KOPT-K1 (cell line): ENCODE results near the gene FKBP1A.

Experiments
- H3K27ac ChIP-seq: fragments of 200-600 bp; sonication (generic); 2 replicates; pipeline ENCODE4 v1.5.1; 2016; ENCODE audit warnings: antibody characterized with exemption, mild to moderate bottlenecking, low read depth, low read length; ENCODE audit not compliant: poor library complexity, severe bottlenecking
- H3K36me3 ChIP-seq: fragments of 200-600 bp; sonication (generic); 2 replicates; pipeline ENCODE4 v1.5.1; 2017; ENCODE audit warnings: antibody characterized with exemption, mild to moderate bottlenecking, low read length, moderate library complexity; ENCODE audit not compliant: insufficient read depth
- H3K9me3 ChIP-seq: fragments of 200-600 bp; sonication (generic); 2 replicates; pipeline ENCODE4 v1.5.1; 2017; ENCODE audit warnings: antibody characterized with exemption, low read length, mild to moderate bottlenecking; ENCODE audit not compliant: insufficient read depth, poor library complexity, severe bottlenecking

FKBP1A gene

GRCh38 chr20:1327827-1328679 lies 64.8 kb downstream of the FKBP1A start:
- no peaks in the 10 kb centered on the region for H3K9me3 ChIP-seq
- no peak overlapping the region for H3K27ac ChIP-seq

GRCh38 chr20:1327241-1327653 lies 65.6 kb downstream of the FKBP1A start:
- Histone ChIP-seq H3K27ac (no peak overlapping the region), H3K36me3 (peaks cover 17% of the 10 kb centered on the region), H3K9me3 (no peaks in the 10 kb centered on the region)

More at GRCh38 chr20:1327827-1328679, 64.8 kb downstream of the FKBP1A start:
- peaks cover 25% of the 10 kb centered on the region for H3K36me3 ChIP-seq

GRCh38 chr20:1326031-1326930 lies 66.6 kb downstream of the FKBP1A start:
- Histone ChIP-seq H3K27ac (peak overlapping the region; percentile 92), H3K36me3 (peaks cover 8% of the 10 kb centered on the region; the same call in 1 of the 2 replicates), H3K9me3 (no peaks in the 10 kb centered on the region)

- Histone ChIP-seq H3K27ac (peak overlapping the region; percentile 92), H3K36me3 (no peaks in the 10 kb centered on the region), H3K9me3 (no peaks in the 10 kb centered on the region)
These were observed 67.5 kb downstream of the FKBP1A start for GRCh38 chr20:1325173-1326030.

GRCh38 chr20:1324598-1325172 lies 68.2 kb downstream of the FKBP1A start:
- H3K27ac ChIP-seq, result peak overlapping the region; percentile 92
- no peaks in the 10 kb centered on the region for H3K36me3 ChIP-seq
- no peaks in the 10 kb centered on the region for H3K9me3 ChIP-seq

- Histone ChIP-seq H3K36me3 (no peaks in the 10 kb centered on the region), H3K9me3 (no peaks in the 10 kb centered on the region), H3K27ac (peak overlapping the region; percentile 92)
These were observed 68.8 kb downstream of the FKBP1A start for GRCh38 chr20:1323830-1324597.

GRCh38 chr20:1323256-1323655 lies 69.6 kb downstream of the FKBP1A start:
- H3K36me3 ChIP-seq, result no peaks in the 10 kb centered on the region
- no peaks in the 10 kb centered on the region for H3K9me3 ChIP-seq
- H3K27ac ChIP-seq, result no peak overlapping the region

- Histone ChIP-seq H3K9me3 (no peaks in the 10 kb centered on the region), H3K27ac (no peak overlapping the region), H3K36me3 (no peaks in the 10 kb centered on the region)
These were observed 70.2 kb downstream of the FKBP1A start for GRCh38 chr20:1322511-1323245.

GRCh38 chr20:1321654-1321939 lies 71.3 kb downstream of the FKBP1A start:
- no peaks in the 10 kb centered on the region for H3K9me3 ChIP-seq
- no peaks in the 10 kb centered on the region for H3K36me3 ChIP-seq
- H3K27ac ChIP-seq, result no peak overlapping the region

- no peaks in the 10 kb centered on the region for H3K9me3 ChIP-seq
- H3K36me3 ChIP-seq, result no peaks in the 10 kb centered on the region
- H3K27ac ChIP-seq, result no peak overlapping the region
These were observed 71.8 kb downstream of the FKBP1A start for GRCh38 chr20:1320902-1321653.

- Histone ChIP-seq H3K9me3 (no peaks in the 10 kb centered on the region), H3K27ac (no peak overlapping the region), H3K36me3 (no peaks in the 10 kb centered on the region)
These were observed 72.8 kb downstream of the FKBP1A start for GRCh38 chr20:1320016-1320415.

GRCh38 chr20:1319462-1319861 lies 73.4 kb downstream of the FKBP1A start:
- H3K27ac ChIP-seq, result no peak overlapping the region
- H3K9me3 ChIP-seq, result no peaks in the 10 kb centered on the region
- H3K36me3 ChIP-seq, result no peaks in the 10 kb centered on the region

- Histone ChIP-seq H3K9me3 (no peaks in the 10 kb centered on the region), H3K36me3 (no peaks in the 10 kb centered on the region), H3K27ac (no peak overlapping the region)
These were observed 73.8 kb downstream of the FKBP1A start for GRCh38 chr20:1319051-1319450.
